HG03139 (cell line): ENCODE measurements around the gene ZEB2.
A peak's percentile ranks its signal among the peaks of the same experiment; 100 is the strongest.

ENCODE experiments used
- ATAC-seq: cut with Tn5 transposase; IDR thresholded peaks from one replicate; pipeline ENCODE4 v1.9.1; 2021; ENCODE audit not compliant: unreplicated experiment

Gene ZEB2

GRCh38 chr2:144361742-144362141 lies 158.2 kb downstream of the ZEB2 start:
- ATAC-seq = no peak

GRCh38 chr2:144359684-144360083 lies 160.2 kb downstream of the ZEB2 start:
- no peak for ATAC-seq

DNA sequence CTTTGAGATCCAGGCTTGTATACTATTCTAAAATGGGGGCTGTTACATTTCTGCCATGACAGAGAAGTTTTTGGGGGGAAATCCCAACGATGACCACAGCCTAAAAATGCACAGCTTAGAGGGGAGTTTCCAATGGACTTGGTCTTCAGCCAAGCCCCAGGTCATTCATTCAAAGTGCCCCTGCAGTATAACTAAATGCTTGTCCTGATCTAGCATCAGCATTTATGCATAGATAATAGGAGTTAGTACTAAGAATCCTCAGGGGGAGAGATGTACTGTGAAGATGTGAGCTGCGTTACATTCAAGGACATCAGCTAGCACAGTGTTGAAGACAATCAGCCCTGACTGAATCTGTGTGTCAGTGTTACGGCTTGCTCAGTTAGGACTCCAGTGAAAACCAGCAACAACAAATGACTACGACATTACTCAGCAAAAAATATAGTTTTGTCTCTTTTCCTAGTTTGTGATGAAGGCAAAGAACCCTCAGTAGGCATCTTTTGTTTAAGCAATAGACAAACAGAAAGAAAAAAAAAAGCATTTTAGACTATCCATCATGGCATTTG lies 160.9 kb downstream of the ZEB2 start:
- peak; percentile 55 for ATAC-seq

- ATAC-seq = no peak
Measured at GRCh38 chr2:144358374-144358964, 161.4 kb downstream of the ZEB2 start.

GRCh38 chr2:144357623-144358373 lies 162.1 kb downstream of the ZEB2 start:
- peak; percentile 56 for ATAC-seq

DNA sequence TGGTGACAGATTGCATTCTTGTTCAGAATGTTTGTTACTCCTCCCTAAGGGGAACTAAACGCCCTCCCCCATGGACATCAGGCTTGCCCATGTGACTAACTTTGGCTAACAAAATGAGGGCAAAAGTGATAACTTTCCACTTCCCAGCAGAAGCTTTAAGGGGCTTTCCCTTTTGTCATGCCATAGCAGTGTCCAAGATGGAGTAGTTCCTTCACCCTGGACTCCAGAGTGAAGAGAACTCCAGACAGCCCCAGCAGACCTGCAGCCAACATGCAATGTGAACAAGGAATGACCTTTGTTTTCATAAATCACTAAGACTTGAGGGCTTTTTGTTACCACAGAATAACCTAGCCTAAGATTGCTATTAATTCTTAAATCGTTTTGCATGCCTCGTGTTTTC lies 163.5 kb downstream of the ZEB2 start:
- ATAC-seq = no peak

- ATAC-seq = no peak
Measured at GRCh38 chr2:144354953-144355352, 165.0 kb downstream of the ZEB2 start.

GRCh38 chr2:144351687-144352086 lies 168.2 kb downstream of the ZEB2 start:
- no peak for ATAC-seq

GRCh38 chr2:144350151-144350802 lies 169.6 kb downstream of the ZEB2 start:
- no peak for ATAC-seq

GRCh38 chr2:144349674-144350073 lies 170.2 kb downstream of the ZEB2 start:
- ATAC-seq = no peak

DNA sequence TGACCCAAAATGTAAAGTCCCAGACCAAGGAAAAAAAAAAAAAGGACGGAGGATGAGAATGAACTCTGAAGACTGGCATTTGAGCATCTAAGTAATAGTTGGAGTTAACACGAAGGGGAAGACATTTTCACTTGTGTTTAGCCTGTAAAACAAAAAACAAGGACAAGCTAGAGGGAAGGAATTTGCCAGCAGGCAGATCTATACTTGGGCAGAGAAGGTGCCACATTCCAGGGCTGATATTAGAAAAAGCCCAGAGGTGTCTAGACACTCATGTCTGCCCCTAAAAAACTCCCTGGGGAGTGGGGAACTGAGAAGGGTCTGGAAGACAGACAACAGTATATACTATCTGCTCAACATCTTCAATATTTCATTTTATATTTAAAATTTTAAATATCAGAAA lies 171.1 kb downstream of the ZEB2 start:
- no peak for ATAC-seq

DNA sequence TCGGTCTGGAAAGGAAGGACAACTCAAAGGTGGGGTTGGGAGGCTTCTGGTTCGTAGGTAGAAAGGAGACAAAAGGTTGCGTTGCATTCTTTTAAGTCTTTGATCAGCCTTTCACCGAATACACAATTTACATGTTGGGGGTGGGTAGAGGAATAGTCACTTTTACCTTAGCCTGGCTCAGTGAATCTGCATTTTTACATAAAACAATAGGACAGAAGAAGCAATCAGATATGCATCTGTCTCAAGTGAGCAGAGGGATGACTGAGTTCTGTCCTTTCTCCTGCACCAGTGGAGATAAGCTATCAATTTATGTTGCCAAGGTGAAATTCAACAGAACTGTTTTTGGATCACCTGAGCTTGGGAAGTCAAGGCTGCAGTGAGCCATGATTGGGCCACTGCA lies 173.7 kb downstream of the ZEB2 start:
- ATAC-seq = no peak

DNA sequence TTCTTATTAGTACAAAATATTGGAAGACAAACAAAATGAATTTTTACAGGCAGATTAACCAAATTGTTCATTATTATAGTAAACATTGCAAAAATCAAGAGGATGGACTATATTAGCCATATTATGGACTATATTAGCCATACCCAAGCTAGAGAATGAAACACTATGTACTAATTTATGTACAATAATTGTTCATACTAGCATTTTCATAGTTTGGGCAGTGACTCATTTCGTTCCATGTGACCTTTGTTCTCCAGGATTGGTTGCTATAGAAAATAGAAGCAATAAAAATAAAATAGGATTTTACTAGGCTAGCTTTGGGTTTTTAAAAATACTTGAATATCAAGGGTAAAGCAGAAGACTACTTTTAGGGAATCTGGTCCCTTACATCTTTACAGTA lies 176.8 kb downstream of the ZEB2 start:
- no peak for ATAC-seq

- ATAC-seq = no peak
Measured at GRCh38 chr2:144341538-144341937, 178.4 kb downstream of the ZEB2 start.

- ATAC-seq = no peak
Measured at GRCh38 chr2:144339048-144339447, 180.9 kb downstream of the ZEB2 start.

DNA sequence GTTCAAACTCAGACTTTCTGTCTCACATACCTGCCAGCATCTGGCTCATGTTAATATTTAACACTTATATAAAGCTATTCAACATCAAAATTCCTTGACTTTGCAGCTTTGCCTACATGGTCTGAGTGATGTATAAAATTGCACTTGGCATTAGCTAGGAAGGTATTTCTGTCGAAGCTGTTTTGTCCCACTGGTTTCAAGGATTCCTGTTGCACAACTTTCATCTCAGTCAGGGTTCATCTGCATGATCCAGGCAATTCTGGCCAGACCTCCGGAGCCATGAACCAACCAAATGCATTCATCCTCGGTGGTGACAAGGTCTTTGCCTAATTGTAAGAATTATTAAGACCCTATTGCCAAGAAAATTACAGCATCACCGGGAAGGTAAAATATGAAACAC lies 185.4 kb downstream of the ZEB2 start:
- no peak for ATAC-seq
